Gastrocnemius medialis (tissue), 4 donors: ENCODE data around the gene SMARCA2. TPM values are rescaled to one million over a fixed set of nuclear protein-coding genes. Genes with fewer than 3 reads are reported as not detected.

Source experiments
- ATAC-seq, 2 donors: fragments of 150-250 bp; one replicate each; pipeline ENCODE4 v1.9.1; 2016
- DNase-seq, 2 donors: peaks; one replicate each; pipeline ENCODE4 v3.0.0-alpha.2; 2019
- H3K27ac ChIP-seq, 4 donors: fragments of 200-600 bp; sonication (generic); 1 replicate in 1 of 4; 2 replicates in 3 of 4; pipeline ENCODE4 v1.5.1; 2016 to 2018; ENCODE audit warnings: mild to moderate bottlenecking in 2 of 4, moderate library complexity in 1 of 4
- H3K27me3 ChIP-seq, 3 donors: fragments of 200-600 bp; sonication (generic) in 2 of 3; 1 replicate in 1 of 3; 2 replicates in 2 of 3; pipeline versions ENCODE4 v1.5.1 to v1.6.0; 2016 to 2019; ENCODE audit warnings: mild to moderate bottlenecking in 1 of 3, moderate library complexity in 1 of 3
- H3K36me3 ChIP-seq, 2 donors: fragments of 200-600 bp; sonication (generic) in 1 of 2; one replicate each; pipeline ENCODE4 v1.5.1; 2017 to 2018
- H3K4me1 ChIP-seq, 2 donors: fragments of 200-600 bp; sonication (generic) in 1 of 2; one replicate each; pipeline ENCODE4 v1.5.1; 2016 to 2017; ENCODE audit warnings: mild to moderate bottlenecking in 2 of 2
- H3K4me3 ChIP-seq, 4 donors: fragments of 200-600 bp; sonication (generic) in 3 of 4; 1 replicate in 1 of 4; 2 replicates in 3 of 4; pipeline ENCODE4 v1.5.1; 2016 to 2019; ENCODE audit warnings: mild to moderate bottlenecking in 2 of 4
- H3K9me3 ChIP-seq, 3 donors: fragments of 200-600 bp; sonication (generic) in 2 of 3; 1 replicate in 1 of 3; 2 replicates in 2 of 3; pipeline ENCODE4 v1.5.1; 2016 to 2019
- CTCF ChIP-seq, 5 experiments: fragments of 450-650 bp in 3 of 5; fragments of 200-600 bp in 2 of 5; sonication (generic) in 2 of 5; IDR thresholded peaks in 4 of 5; conservative IDR thresholded peaks in 1 of 5; 1 replicate in 4 of 5; 2 replicates in 1 of 5; pipeline ENCODE4 v1.5.1; 2016 to 2019; ENCODE audit warnings: antibody characterized with exemption in 5 of 5, mild to moderate bottlenecking in 3 of 5, moderate library complexity in 3 of 5
- POLR2A ChIP-seq, 2 donors: fragments of 450-650 bp; IDR thresholded peaks; one replicate each; pipeline ENCODE4 v1.6.1; 2017; ENCODE audit warnings: antibody characterized with exemption in 2 of 2, mild to moderate bottlenecking in 2 of 2, moderate library complexity in 2 of 2
- in situ Hi-C, 4 donors: fragments of 200-750 bp; cut with MboI; loops; one replicate each; pipeline versions ENCODE4 v1.15.0 to v1.8.0; 2017; ENCODE audit warnings: low sequenced_read_pairs in 4 of 4
- intact Hi-C: fragments of 100-400 bp; cut with DNase I; formaldehyde crosslinking; loops from one replicate; pipeline ENCODE4 v1.15.1; 2023; ENCODE audit warnings: low total_unique reads
- total RNA-seq, 4 donors: library from RNA; depleted of rRNA; stranded (reverse); fragments of >200 nt; gene quantifications; one replicate each; pipeline versions ENCODE4 v1.1.0 to v1.2.3, GENCODE V29; 2016

SMARCA2 gene
- total RNA-seq, 4 donors from 2014 or later, result 54.6 to 69.7 (median 63.0) TPM

GRCh38 chr9:2230362-2230761 is 215.2 kb downstream of the SMARCA2 start:
- in situ Hi-C loops, result loop anchor here in 1 of 4 donors (25.0 kb wide), 1 partner anchor 507 kb away; no protein-coding TSS in a partner anchor
- Histone ChIP-seq H3K4me1 (peaks cover 0 to 6% of the 10 kb centered on the region in 2 donors), H3K4me3 (no peak overlapping the region), H3K27me3 (no peaks in the 10 kb centered on the region), H3K36me3 (no peaks in the 10 kb centered on the region), H3K9me3 (no peaks in the 10 kb centered on the region), H3K27ac (no peak overlapping the region)
- TF ChIP-seq CTCF (IDR thresholded peaks at IDR 0.05 in 4 of 5, conservative IDR thresholded peaks at IDR 0.05 in 1 of 5) (no peak), POLR2A (IDR thresholded peaks at IDR 0.05) (no peak)
- ATAC-seq, result no peak
- no peak for DNase-seq
- intact Hi-C loops, result no loop called here

GRCh38 chr9:2231101-2231500 is 216.0 kb downstream of the SMARCA2 start:
- H3K36me3 ChIP-seq, result no peaks in the 10 kb centered on the region
- peaks cover 0 to 6% of the 10 kb centered on the region in 2 donors for H3K4me1 ChIP-seq
- no peak overlapping the region for H3K4me3 ChIP-seq
- DNase-seq (no peak), ATAC-seq (no peak)
- no peak overlapping the region for H3K27ac ChIP-seq
- in situ Hi-C loops, result loop anchor here in 1 of 4 donors (25.0 kb wide), 1 partner anchor 506 kb away; no protein-coding TSS in a partner anchor
- TF ChIP-seq CTCF (IDR thresholded peaks at IDR 0.05 in 4 of 5, conservative IDR thresholded peaks at IDR 0.05 in 1 of 5), result no peak
- no peak for TF ChIP-seq POLR2A (IDR thresholded peaks at IDR 0.05)
- H3K27me3 ChIP-seq, result no peaks in the 10 kb centered on the region
- intact Hi-C loops, result no loop called here
- no peaks in the 10 kb centered on the region for H3K9me3 ChIP-seq

- Histone ChIP-seq H3K27ac (no peak overlapping the region), H3K27me3 (no peaks in the 10 kb centered on the region), H3K4me1 (peaks cover 0 to 6% of the 10 kb centered on the region in 2 donors), H3K4me3 (no peak overlapping the region), H3K36me3 (no peaks in the 10 kb centered on the region), H3K9me3 (no peaks in the 10 kb centered on the region)
- TF ChIP-seq CTCF (IDR thresholded peaks at IDR 0.05 in 4 of 5, conservative IDR thresholded peaks at IDR 0.05 in 1 of 5), result no peak
- TF ChIP-seq POLR2A (IDR thresholded peaks at IDR 0.05), result no peak
- no peak for ATAC-seq
- DNase-seq, result no peak
- in situ Hi-C loops (loop anchor here in 1 of 4 donors (25.0 kb wide), 1 partner anchor 505 kb away; no protein-coding TSS in a partner anchor), intact Hi-C loops (no loop called here)
These were observed 216.7 kb downstream of the SMARCA2 start for GRCh38 chr9:2231829-2232228.

GRCh38 chr9:2233274-2233673 is 218.1 kb downstream of the SMARCA2 start:
- Histone ChIP-seq H3K36me3 (no peaks in the 10 kb centered on the region), H3K9me3 (no peaks in the 10 kb centered on the region), H3K4me3 (no peak overlapping the region), H3K4me1 (peaks cover 0 to 6% of the 10 kb centered on the region in 2 donors), H3K27me3 (no peaks in the 10 kb centered on the region), H3K27ac (no peak overlapping the region)
- TF ChIP-seq CTCF (IDR thresholded peaks at IDR 0.05 in 4 of 5, conservative IDR thresholded peaks at IDR 0.05 in 1 of 5) (no peak), POLR2A (IDR thresholded peaks at IDR 0.05) (no peak)
- ATAC-seq, result no peak
- no peak for DNase-seq
- intact Hi-C loops, result no loop called here
- in situ Hi-C loops, result loop anchor here in 1 of 4 donors (25.0 kb wide), 1 partner anchor 504 kb away; no protein-coding TSS in a partner anchor
